Measurements from ENCODE around the gene LRP11.

LRP11 gene, protein sequence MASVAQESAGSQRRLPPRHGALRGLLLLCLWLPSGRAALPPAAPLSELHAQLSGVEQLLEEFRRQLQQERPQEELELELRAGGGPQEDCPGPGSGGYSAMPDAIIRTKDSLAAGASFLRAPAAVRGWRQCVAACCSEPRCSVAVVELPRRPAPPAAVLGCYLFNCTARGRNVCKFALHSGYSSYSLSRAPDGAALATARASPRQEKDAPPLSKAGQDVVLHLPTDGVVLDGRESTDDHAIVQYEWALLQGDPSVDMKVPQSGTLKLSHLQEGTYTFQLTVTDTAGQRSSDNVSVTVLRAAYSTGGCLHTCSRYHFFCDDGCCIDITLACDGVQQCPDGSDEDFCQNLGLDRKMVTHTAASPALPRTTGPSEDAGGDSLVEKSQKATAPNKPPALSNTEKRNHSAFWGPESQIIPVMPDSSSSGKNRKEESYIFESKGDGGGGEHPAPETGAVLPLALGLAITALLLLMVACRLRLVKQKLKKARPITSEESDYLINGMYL

DNA sequence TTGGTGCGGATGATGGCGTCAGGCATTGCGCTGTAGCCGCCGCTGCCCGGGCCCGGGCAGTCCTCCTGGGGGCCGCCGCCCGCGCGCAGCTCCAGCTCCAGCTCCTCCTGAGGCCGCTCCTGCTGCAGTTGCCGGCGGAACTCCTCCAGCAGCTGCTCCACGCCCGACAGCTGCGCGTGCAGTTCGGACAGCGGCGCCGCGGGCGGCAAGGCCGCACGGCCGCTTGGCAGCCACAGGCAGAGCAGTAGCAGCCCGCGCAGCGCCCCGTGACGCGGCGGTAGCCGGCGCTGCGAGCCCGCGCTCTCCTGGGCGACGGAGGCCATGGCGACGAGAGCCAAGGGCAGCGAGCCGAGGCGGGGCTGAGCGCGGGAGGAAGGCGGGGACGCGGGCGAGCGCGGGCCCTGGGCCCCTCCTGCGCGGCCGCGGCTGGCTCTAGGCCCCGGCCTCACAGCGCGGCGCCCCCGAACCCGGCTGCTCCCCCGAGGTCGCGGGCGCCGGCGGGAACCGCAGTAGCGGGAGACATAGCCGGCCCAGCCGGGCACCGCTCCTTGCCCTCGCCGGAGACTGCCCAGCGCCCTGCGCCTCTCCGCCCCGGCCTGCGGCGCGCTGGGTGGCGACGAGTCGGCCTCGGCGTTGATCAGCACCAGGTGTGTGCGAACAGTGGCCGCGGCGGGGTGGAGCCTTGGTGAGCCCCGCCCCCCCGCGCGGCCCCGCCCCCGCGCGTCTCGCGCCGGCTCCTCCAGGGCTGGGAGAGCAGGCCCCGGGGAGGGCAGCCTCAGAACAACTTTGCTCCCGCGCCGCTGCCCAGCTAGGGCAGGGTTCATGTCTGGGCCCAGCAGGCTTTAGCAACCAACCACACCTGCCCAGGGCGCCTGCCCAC is at the start of gene LRP11:
TSS of gene LRP11 (minus strand) at position 662 of the 880 bp plus-strand sequence. CDS start at position 323, 339 bp downstream.
- peak within 1 kb of the TSS; percentile 81 for H3K4me3 ChIP-seq (ENCODE audit: low read depth, low read length)
- POLR2A ChIA-PET: interaction anchor here (0.5 to 3.9 kb wide), 8 partner anchors 9 to 316 kb away, joined by 3 to 17 read pairs (median 4); partner anchors contain the start of gene LATS1
- CTCF ChIA-PET: interaction anchor here (0.6 to 4.3 kb wide), 12 partner anchors 18 to 1303 kb away, joined by 3 to 56 read pairs (median 4); no protein-coding TSS in a partner anchor
- no peaks in the 10 kb centered on the region for H3K9me3 ChIP-seq (ENCODE audit: control insufficient read depth, insufficient read depth, low read depth, low read length)
- peak within 1 kb of the TSS; percentile 93 for H3K27ac ChIP-seq (ENCODE audit: extremely low read depth, low read depth, low read length)
- H3K4me1 ChIP-seq (ENCODE audit: control insufficient read depth, insufficient read depth, low read length): peaks cover 29% of the 10 kb centered on the region
- peaks cover 0 to 4% of the 10 kb centered on the region in 2 experiments; a peak in 2 of 3 replicates for H3K36me3 ChIP-seq (ENCODE audit: control insufficient read depth in 2 of 2, insufficient read depth in 1 of 2, low read length in 2 of 2)
- TF ChIP-seq ZNF184 (tag by site-specific recombination; IDR thresholded peaks at IDR 0.05): 0 out of 2 replicates have a peak, but pooled peaks have one; percentile 33
- no peak for TF ChIP-seq TCF7L2 (IDR thresholded peaks at IDR 0.05; ENCODE audit: borderline replicate concordance, low read depth, low read length)
- TF ChIP-seq KLF9 (tag by site-specific recombination; IDR thresholded peaks at IDR 0.05; ENCODE audit: low read depth): peak; percentile 84
- no peak for TF ChIP-seq ZNF473 (tag by site-specific recombination; IDR thresholded peaks at IDR 0.05)
- TF ChIP-seq ZNF629 (tag by site-specific recombination; IDR thresholded peaks at IDR 0.05): no peak
- TF ChIP-seq ZNF544 (tag by site-specific recombination; IDR thresholded peaks at IDR 0.05): no peak
- TF ChIP-seq, protein P1, sequence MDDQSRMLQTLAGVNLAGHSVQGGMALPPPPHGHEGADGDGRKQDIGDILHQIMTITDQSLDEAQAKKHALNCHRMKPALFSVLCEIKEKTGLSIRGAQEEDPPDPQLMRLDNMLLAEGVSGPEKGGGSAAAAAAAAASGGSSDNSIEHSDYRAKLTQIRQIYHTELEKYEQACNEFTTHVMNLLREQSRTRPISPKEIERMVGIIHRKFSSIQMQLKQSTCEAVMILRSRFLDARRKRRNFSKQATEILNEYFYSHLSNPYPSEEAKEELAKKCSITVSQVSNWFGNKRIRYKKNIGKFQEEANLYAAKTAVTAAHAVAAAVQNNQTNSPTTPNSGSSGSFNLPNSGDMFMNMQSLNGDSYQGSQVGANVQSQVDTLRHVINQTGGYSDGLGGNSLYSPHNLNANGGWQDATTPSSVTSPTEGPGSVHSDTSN (CRISPR knock-in tag; IDR thresholded peaks at IDR 0.05): no peak; the same call in 1 of the 2 replicates
- no peak for TF ChIP-seq ZNF830 (tag by site-specific recombination; IDR thresholded peaks at IDR 0.05; ENCODE audit: low read depth)
- no peak for TF ChIP-seq ZNF214 (tag by site-specific recombination; IDR thresholded peaks at IDR 0.05; ENCODE audit: borderline replicate concordance)
- TF ChIP-seq MZF1 (tag by site-specific recombination; IDR thresholded peaks at IDR 0.05; ENCODE audit: borderline replicate concordance): peak; percentile 65; the same call in 1 of the 2 replicates
- TF ChIP-seq, protein P2, sequence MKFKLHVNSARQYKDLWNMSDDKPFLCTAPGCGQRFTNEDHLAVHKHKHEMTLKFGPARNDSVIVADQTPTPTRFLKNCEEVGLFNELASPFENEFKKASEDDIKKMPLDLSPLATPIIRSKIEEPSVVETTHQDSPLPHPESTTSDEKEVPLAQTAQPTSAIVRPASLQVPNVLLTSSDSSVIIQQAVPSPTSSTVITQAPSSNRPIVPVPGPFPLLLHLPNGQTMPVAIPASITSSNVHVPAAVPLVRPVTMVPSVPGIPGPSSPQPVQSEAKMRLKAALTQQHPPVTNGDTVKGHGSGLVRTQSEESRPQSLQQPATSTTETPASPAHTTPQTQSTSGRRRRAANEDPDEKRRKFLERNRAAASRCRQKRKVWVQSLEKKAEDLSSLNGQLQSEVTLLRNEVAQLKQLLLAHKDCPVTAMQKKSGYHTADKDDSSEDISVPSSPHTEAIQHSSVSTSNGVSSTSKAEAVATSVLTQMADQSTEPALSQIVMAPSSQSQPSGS (tag by site-specific recombination; IDR thresholded peaks at IDR 0.05; ENCODE audit: low read depth): no peak
- TF ChIP-seq HOXC10 (CRISPR knock-in tag; IDR thresholded peaks at IDR 0.05): peak; percentile 96
- TF ChIP-seq, protein P3, sequence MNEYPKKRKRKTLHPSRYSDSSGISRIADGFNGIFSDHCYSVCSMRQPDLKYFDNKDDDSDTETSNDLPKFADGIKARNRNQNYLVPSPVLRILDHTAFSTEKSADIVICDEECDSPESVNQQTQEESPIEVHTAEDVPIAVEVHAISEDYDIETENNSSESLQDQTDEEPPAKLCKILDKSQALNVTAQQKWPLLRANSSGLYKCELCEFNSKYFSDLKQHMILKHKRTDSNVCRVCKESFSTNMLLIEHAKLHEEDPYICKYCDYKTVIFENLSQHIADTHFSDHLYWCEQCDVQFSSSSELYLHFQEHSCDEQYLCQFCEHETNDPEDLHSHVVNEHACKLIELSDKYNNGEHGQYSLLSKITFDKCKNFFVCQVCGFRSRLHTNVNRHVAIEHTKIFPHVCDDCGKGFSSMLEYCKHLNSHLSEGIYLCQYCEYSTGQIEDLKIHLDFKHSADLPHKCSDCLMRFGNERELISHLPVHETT (tag by site-specific recombination; IDR thresholded peaks at IDR 0.05): no peak
- TF ChIP-seq ZSCAN16 (tag by site-specific recombination; IDR thresholded peaks at IDR 0.05): no peak
- peak; percentile 81 for TF ChIP-seq OSR2 (tag by site-specific recombination; IDR thresholded peaks at IDR 0.05)
- no peak for TF ChIP-seq FEZF1 (tag by site-specific recombination; IDR thresholded peaks at IDR 0.05)
- no peak for TF ChIP-seq TRIM28 (IDR thresholded peaks at IDR 0.05; ENCODE audit: borderline replicate concordance, low read length)
- TF ChIP-seq ZNF843 (tag by site-specific recombination; IDR thresholded peaks at IDR 0.05): 0 out of 2 replicates have a peak, but pooled peaks have one; percentile 37
- no peak for TF ChIP-seq ZNF426 (tag by site-specific recombination; IDR thresholded peaks at IDR 0.05)
- peak; percentile 93; the same call in 1 of the 2 replicates for TF ChIP-seq GLIS2 (tag by site-specific recombination; IDR thresholded peaks at IDR 0.05)
- TF ChIP-seq WT1 (tag by site-specific recombination; IDR thresholded peaks at IDR 0.05): no peak
- TF ChIP-seq ZBTB8A (tag by site-specific recombination; IDR thresholded peaks at IDR 0.05): peak; percentile 67; the same call in 1 of the 2 replicates
- TF ChIP-seq, protein P4, sequence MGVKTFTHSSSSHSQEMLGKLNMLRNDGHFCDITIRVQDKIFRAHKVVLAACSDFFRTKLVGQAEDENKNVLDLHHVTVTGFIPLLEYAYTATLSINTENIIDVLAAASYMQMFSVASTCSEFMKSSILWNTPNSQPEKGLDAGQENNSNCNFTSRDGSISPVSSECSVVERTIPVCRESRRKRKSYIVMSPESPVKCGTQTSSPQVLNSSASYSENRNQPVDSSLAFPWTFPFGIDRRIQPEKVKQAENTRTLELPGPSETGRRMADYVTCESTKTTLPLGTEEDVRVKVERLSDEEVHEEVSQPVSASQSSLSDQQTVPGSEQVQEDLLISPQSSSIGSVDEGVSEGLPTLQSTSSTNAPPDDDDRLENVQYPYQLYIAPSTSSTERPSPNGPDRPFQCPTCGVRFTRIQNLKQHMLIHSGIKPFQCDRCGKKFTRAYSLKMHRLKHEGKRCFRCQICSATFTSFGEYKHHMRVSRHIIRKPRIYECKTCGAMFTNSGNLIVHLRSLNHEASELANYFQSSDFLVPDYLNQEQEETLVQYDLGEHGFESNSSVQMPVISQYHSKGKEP (tag by site-specific recombination; IDR thresholded peaks at IDR 0.05): 0 out of 2 replicates have a peak, but pooled peaks have one; percentile 25
- TF ChIP-seq, protein P5, sequence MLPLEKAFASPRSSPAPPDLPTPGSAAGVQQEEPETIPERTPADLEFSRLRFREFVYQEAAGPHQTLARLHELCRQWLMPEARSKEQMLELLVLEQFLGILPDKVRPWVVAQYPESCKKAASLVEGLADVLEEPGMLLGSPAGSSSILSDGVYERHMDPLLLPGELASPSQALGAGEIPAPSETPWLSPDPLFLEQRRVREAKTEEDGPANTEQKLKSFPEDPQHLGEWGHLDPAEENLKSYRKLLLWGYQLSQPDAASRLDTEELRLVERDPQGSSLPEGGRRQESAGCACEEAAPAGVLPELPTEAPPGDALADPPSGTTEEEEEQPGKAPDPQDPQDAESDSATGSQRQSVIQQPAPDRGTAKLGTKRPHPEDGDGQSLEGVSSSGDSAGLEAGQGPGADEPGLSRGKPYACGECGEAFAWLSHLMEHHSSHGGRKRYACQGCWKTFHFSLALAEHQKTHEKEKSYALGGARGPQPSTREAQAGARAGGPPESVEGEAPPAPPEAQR (tag by site-specific recombination; IDR thresholded peaks at IDR 0.05): no peak
- peak; percentile 80; the same call in 1 of the 2 replicates for TF ChIP-seq ZNF561 (tag by site-specific recombination; IDR thresholded peaks at IDR 0.05; ENCODE audit: borderline replicate concordance)
- TF ChIP-seq REPIN1 (tag by site-specific recombination; IDR thresholded peaks at IDR 0.05; ENCODE audit: low read depth): no peak
- TF ChIP-seq ZNF785 (tag by site-specific recombination; IDR thresholded peaks at IDR 0.05): no peak

All from HEK293 (cell line).